T1000 (cell line): ENCODE measurements around the gene ANKRD52.
A peak's percentile ranks its signal among the peaks of the same experiment; 100 is the strongest.
"Not testable (repeated sequence)": the region's sequence is repeated elsewhere in the genome, so short reads cannot be mapped to it uniquely, and the experiment has no call there.

Experiments
- DNase-seq: peaks from one replicate; lab custom pipeline; 2025; ENCODE audit warnings: mixed read lengths; lab: John Stamatoyannopoulos, UW

ANKRD52 gene

DNA sequence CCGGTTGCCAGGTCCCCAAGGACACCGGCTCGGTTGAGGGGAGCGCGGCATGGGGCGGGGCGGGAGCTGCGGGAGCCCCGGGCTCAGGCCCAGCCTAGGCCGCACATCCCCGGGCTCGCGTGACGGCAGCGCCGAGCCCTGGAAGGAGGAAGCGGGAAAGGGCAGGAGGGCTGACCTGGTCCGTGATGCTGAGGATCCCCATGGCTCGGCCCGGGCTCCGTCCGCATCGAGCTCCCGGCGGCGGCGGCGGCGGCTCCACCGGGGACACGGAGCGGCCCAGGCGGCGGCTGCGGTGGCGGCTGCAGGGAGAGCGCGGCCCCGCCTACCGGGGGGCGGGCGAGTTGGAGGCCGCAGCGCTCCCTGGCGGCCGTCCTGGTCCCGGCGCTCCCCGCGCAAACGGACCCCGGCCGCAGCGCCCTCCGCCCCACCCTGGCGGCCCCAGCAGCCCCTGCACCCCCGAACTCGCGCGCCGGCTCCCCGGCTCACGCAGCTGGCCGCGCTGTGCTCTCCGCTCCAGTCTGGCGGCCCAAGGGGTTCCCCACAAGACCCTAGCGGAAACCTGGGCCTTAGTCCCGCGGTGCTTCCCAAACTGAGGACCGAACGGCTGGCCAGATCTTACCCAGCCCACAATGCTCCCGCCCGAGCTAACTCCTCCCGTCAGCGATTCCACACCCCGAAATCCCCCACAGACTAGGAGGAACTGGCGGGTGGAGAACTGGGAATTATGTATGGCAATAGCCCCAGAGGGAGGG lies at the start of gene ANKRD52:
Gene ANKRD52 (minus strand): TSS at position 317 of the 752 bp plus-strand sequence. CDS start 115 bp downstream, at position 202.
- DNase-seq: peak; percentile 72

DNA sequence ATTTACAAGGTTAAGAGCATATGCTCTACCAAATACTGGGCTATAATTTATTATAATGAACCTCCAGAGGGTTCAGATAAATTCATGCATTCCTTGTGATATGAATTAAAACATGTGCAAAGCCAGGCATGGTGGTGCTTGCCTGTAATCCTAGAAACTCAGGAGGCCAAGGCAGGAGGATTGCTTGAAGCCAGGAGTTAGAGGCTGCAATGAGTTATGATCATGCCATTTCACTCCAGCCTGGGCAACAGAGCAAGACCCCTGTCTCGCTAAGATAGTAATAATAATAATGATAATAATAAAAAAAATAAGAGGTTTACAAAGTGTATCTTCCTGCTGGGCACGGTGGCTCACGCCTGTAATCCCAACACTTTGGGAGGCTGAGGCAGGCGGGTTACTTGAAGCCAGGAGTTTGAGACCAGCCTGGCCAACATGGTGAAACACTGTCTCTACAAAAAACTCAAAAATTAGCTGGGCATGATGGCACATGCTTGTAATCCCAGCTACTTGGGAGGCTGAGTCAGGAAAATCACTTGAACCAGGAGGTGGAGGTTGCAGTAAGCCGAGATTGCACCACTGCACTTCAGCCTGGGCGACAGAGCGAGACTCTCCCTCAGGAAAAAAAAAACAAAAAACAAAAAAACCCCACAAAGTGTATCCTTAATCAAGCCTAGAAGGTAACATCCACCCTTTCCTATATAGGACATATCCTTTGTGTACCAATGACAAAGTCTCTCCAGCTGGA lies 49.2 kb upstream of the ANKRD52 start:
- no peak for DNase-seq

DNA sequence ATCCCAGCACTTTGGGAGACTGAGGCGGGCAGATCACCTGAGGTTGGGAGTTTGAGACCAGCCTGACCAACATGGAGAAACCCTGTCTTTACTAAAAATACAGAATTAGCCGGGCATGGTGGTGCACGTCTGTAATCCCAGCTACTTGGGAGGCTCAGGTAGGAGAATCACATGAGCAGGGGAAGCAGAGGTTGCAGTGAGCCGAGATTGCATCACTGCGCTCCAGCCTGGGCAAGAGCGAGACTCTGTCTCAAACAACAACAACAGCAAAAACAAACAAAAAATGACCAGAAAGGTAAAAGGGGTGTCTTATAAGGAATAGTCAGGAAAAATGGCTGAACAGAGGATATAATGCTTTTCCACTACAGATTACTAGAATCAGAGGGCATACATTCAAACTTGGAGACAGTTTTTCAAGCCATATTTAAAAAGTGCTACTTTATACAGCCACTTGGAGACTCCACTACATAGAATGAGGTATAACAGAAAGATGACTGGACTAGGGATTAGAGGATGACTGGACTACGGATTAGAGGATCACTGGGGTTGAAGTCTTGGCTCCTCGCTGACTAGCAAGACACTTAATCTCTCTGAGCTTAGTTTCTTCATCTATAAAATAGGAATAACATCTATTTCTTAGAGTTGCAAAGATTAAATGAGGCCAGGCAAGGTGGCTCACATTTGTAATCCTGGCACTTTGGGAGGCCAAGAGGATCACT lies 46.8 kb upstream of the ANKRD52 start:
- DNase-seq: no peak

DNA sequence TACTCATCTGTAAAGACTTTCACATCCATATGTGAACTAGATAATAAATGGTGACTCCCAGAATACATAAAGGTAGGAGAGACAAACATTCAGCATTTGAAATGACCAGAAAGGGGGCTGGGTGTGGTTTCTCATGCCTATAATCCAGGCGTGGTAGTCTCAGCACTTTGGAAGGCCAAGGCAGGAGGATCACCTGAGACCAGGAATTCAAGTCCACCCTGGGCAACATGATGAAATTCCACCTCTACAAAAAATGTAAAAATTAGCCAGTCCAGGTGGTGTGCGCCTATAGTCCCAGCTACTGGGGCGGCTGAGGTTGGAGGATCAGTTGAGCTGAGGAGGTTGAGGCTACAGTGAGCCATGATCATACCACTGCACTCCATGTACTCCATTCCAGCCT lies 46.1 kb upstream of the ANKRD52 start:
- no peak for DNase-seq

DNA sequence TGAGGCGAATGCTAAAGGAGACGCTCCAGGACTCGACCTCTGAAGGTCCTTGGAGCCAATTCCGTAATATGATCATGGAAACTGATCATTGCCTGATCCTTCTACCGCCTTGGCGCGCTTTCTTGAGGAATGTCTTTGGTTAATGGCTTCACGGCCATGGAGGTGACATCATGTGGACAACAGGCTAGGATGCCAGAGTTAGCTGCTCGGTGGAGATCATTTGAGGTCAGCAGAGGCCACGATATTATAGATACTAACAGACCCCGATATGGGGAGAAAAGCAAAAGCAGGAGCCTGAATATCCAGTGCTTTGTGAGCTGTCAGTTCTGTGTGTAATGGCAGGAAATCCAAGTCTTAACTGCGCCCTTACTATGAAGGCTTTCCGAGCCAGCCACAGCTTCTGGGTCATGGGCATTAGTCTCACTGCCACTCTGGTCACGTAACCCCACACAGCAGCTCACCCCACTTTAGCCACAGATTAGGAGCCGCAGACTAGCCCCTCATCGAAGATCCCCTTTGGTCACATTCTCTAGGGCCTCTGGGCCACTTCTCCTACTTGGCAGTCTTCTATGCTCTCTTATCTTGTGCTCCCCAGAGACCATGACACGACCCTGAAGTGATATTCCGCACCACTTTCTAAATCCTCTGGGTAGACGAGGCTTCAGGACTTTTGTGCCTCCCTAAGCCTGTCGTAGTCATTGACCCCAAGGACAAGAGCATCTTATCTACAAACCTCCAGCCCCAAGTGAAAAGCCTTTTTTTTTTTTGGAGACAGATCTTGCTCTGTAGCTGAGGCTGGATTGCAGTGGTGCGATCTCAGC lies 42.7 kb upstream of the ANKRD52 start:
- no peak for DNase-seq

DNA sequence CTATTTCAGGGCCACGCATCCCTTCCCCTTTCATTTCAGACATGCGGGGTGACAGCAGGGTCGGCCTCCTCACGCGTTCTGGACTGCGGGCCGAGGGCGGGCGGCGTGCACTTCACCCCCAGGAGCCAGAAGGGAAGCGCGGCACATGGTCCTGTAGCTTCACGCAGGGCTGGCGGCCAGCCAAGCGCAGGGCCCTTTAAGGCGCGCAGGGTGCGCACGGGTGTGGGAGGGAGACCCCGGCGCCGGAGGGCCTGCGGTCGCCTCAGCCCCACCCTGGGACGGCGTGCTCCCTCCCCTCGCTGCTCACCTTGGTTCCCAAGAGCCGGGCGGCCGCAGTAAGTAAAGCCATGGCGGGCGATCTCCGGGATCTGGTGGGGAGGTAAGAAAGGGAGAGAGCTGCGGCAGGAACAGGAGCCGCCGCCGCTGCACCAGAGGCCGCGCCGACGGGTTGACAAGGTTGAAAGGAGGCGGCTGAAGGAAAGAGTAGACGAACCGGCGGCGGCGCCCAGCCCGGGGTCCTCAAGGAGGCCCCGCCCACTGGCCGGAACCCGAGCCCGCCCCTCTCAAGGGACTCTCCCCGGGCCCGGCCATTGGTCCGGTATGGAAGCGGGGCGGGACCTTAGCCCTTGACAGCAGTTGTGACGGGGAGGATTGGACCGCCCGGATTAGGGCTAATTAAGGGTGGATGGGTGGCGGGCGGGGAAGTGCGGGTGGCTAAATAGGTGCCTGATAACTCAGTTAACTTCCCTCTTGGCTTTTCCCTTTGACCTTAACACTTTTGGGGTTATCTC lies 41.9 kb upstream of the ANKRD52 start, which contains the start of gene CS:
Gene CS (minus strand): TSS at position 478 of the 791 bp plus-strand sequence. CDS start 129 bp downstream, at position 349.
- peak; percentile 97 for DNase-seq

DNA sequence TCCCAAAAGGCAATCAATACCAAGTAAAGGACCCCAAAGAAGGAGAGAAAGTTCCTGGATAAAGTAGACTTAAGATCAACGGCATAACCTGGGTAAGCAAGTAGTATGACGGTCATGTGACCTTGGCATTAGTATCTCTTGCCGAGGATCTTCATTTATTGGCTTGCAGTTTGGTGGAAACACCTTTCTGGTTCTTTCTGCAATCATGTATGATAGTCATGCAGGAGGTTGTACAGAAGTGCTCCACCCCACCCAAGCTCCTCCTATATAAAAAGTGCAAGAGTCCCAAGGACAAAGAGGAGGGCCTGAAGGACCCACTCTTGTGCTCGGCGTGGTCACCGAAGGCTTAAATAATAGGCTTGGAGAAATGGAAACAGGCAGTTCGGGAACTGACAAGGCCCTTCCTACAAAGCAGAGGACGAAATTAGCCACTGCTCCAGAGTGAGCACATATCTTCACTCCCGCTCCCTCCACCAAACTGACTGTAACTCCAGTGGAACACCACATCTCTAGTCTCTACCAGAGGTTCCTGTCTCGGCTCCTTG lies 41.2 kb upstream of the ANKRD52 start:
- no peak for DNase-seq

DNA sequence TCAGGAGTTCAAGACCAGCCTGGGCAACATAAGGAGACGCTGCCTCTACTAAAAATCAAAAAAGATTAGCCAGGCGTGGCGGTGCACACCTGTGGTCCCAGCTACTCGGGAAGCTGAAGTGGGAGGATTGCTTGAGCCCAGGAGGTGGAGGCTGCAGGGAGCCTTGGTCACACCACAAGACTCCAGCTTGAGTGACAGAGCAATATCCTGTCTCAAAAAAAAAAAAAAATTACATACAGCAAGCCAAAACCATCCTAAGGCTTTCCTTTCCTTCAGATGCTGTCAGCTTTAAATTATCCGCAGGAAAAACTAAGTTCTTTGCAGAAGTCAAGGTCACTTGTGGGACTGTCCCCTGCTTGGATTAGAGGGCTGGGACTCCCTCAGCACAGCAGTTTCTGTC lies 40.6 kb upstream of the ANKRD52 start:
- DNase-seq: no peak

DNA sequence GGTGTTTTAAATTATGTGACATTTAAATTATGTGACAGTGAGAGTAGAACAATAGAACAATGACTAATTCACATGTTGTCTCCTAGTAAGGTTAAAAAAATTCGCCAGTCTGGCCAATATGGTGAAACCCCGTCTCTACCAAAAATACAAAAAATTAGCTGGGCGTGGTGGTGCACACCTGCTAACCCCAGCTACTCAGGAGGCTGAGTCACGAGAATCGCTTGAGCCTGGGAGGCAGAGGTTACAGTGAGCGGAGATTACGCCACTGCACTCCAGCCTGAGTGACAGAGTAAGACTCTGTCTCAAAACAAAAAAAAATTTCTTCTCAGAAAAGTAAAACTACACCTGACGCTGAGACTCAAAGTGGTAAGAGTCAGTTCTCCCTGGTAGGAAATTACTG lies 39.2 kb upstream of the ANKRD52 start:
- no peak for DNase-seq

DNA sequence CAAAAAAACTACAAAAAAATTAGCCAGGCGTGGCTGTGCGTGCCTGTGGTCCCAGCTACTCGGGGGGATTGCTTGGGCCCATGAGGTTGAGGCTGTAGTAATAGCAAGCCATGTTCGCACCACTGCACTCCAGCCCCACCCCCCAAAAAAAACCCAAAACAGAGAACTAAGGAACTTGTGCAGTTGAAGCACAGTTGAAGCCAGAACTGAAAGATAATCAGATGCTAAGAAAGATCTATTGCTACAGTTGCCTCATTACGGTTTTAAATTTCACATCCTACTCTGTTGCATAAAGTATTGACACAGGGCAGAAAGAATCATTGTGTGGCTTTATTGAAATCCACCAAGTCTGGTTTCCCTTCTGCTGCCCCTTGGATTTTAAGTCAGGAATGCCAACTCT lies 38.1 kb upstream of the ANKRD52 start:
- no peak for DNase-seq

DNA sequence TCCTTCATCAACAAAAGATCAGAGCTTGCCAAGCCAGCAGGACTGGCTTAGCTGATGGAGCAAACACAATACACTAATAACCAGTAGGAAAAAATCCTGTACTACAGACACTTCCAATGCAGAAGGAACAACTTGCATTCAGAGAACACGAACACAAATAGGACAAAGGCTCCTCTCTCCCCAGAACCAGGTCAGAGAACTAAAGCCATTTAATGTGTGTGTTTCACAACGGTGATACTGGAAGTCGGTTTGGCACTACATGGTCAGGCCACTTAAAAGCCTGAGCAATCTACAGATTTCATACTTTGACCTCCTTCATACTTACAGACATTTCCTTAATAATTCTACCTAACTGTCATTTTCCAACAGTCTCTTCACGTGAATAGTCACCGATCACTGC lies 35.6 kb upstream of the ANKRD52 start:
- no peak for DNase-seq

DNA sequence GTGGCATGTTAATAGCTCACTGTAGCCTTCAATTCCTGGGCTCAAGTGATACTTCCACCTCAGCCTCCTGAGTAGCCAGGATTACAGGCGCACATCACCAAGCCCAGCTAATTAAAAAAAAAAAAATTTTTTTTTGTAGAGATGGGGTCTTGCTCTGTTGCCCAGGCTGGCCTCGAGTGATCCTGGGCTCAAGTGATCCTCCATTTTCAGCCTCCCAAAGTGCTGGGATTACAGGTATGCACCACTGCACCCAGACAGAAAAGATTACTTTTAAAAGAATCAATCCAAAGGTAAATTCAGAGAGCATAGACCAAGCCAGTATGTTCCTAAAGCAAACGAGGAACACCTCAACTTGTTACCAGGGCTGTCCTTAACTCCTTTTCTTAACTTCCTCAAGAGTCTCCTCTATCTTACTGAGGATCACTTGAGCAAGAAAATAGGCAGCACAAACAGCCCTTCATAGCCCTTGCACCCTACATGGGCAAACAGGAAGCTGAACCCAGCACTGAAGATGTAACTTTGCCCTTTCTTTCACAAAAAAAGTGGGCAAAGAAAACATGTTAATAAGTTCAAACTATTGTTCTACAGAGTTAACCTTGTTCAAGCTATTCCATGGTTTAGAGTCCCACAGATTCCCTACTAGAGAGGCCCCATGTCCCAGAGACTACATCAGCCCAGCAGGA lies 30.7 kb upstream of the ANKRD52 start:
- no peak for DNase-seq

DNA sequence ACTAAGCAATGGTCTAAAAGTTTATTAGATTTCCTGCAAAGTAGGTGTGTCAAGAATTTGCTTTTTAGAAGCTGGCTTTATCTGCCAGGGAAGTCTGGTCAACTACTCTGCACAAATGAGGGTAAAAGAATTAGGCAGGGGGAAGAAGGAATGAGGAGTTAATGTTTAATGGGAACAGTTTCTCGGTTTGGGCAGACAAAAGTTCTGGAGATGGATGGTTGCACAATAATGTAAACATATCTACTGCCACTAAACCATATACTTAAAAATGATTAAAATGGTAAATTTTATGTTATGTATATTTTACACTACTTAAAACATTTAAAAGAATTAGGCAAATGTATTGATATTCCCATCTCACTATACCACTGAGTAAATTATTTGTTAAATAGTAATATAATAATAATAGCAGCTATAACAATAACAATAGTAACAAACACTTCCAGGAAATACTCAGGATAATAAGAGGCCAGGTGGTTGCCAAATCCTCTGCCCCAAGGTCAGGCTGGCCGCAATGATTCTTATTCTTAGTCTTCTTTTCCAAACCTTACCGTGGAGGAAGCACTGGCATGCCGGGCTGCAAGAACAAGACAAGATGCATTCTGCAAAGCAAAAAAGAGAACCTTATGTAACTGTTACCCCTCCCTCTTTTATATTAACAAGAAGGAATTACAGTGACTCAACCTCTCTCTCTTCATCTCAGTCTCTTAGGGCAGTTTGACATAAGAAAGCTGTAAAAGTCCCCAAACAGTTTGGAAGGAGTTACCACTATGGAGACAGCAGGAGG lies 28.1 kb upstream of the ANKRD52 start:
- DNase-seq: no peak

DNA sequence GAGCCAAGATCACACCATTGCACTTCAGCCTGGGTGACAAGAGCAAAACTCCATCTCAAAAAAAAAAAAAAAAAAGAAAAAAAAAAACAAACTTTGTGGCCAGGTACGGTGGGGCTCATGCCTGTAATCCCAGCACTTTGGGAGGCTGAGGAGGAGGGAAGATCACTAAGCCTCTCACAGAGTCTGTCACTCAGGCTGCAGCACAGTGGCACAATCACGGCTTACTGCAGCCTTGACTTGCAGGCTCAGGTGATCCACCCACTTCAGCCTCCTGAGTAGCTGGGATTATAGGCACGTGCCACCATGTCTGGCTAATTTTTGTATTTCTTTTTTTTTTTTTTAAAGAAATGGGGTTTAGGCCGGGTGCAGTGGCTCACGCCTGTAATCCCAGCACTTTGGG lies 26.1 kb upstream of the ANKRD52 start:
- DNase-seq: not testable (repeated sequence)

DNA sequence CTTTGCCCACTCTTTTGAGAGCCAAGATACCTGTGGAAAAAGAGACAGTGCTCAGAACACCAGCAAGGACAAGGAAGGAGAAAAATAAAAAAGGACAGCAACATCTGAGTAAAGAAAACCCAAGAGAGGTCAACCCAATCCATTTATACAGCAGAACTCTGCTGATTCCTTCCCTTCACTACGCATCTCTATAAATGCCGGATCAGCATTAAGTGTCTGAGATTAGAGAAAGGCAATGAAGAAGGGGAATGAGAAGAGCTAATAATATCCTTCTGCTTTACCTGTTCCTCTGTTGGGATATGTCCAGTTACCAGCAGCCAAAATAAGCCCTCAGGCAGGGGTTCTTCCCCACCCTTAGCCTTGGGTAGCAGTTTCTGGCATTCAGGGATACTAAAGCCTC lies 24.4 kb upstream of the ANKRD52 start:
- no peak for DNase-seq

DNA sequence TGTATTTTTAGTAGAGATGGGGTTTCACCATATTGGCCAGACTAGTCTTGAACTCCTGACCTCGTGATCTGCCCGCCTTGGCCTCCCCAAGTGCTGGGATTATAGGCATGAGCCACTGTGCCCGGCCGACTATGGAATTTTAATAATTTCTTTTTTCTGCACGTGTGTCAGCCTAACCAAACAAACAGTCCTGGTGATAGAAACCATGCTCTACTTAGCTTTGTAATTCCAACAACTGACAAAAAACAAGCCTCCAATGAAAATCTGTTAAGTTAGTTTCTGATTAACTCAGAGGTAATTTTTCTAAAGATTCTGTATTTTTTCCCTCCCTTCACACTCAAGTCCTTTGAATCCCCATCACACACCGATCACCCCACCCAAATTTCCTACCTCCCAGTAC lies 23.8 kb upstream of the ANKRD52 start:
- DNase-seq: no peak

DNA sequence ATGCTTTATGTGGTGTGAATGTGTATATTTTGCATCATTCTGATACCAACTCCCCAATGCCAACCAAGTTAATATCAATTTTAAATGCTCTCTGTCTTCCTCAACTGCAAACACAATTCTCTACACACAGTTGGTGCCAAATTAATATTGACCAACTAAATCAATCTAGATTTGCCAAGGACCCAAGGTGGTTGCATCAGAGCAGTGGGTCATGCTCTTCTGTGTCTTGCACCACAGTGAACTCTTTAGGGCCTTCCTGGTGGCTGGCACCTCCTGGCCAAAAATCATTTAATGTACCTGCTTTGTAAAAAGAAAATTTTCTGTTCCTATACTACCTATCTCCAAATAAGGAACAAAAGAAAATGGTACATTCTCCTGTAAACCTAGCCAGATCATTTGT lies 22.7 kb upstream of the ANKRD52 start:
- no peak for DNase-seq

DNA sequence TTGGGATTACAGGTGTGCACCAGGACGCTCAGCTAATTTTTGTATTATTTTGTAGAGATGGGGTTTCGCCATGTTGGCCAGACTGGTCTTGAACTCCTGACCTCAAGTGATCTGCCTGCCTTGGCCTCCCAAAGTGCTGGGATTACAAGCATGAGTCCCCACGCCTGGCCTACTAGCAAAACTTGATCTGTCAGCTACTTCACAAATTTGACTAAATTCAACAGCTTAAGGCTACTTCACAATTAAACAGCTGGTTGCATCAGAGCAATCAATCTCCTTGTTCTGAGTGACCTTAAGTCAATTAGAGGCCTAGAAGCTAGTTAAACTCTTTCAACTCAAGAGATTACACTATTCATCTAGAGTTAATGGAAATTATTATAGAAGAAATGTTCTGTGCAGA lies 20.7 kb upstream of the ANKRD52 start:
- no peak for DNase-seq

DNA sequence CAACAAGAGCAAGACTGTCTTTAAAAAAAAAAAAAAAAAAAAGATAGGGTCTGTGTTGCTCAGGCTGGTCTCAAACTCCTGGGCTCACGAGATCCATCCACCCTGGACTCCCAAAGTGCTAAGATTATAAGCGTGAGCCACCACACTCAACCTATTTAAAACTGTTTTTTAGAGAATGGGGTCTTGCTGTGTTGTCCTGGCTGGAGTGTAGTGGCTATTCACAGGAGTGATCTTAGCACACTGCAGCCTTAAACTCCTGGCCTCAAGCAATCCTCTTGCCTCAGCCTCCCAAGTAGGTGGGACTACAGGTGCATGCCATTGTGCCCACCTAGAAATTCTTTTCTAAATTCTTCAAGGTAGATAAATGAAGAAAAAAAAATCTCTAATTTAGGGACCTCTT lies 16.1 kb upstream of the ANKRD52 start:
- DNase-seq: no peak
